ENCODE results near the gene WDFY4.

DNA sequence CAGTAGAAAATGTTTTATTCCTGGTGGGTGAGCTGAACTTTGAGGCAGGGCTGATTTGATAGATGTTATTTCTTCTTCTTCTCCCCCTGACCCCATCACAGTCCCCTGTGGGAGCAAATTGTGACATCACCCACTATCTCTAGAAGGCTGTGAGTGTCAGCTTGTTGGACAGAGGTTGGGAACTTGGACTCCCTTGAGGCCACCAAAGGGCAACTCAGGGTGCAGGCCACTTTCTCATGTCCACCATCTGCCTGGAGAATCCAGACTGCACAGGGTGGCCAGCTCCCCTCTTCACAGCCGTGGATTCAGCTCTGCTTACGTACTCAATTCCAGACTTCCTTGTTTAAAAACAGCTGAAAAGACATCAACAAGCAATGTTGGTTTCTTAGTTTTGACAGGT is 151.9 kb downstream of the WDFY4 start:
- TF ChIP-seq POLR2AphosphoS5 (IDR thresholded peaks at IDR 0.05) (no peak), EP300 (IDR thresholded peaks at IDR 0.05) (no peak)
- TF ChIP-seq, protein P1, sequence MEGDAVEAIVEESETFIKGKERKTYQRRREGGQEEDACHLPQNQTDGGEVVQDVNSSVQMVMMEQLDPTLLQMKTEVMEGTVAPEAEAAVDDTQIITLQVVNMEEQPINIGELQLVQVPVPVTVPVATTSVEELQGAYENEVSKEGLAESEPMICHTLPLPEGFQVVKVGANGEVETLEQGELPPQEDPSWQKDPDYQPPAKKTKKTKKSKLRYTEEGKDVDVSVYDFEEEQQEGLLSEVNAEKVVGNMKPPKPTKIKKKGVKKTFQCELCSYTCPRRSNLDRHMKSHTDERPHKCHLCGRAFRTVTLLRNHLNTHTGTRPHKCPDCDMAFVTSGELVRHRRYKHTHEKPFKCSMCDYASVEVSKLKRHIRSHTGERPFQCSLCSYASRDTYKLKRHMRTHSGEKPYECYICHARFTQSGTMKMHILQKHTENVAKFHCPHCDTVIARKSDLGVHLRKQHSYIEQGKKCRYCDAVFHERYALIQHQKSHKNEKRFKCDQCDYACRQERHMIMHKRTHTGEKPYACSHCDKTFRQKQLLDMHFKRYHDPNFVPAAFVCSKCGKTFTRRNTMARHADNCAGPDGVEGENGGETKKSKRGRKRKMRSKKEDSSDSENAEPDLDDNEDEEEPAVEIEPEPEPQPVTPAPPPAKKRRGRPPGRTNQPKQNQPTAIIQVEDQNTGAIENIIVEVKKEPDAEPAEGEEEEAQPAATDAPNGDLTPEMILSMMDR (IDR thresholded peaks at IDR 0.05): no peak
